Upper lobe of right lung (tissue), 1 donor: ENCODE data around the gene FRMD4A. TPM values are rescaled to one million over a fixed set of nuclear protein-coding genes. Genes with fewer than 3 reads are reported as not detected.
A peak's percentile ranks its signal among the peaks of the same experiment; 100 is the strongest.

Experiments
- ATAC-seq: fragments of 200-7000 bp; cut with Tn5 transposase; one replicate; pipeline ENCODE4 v1.9.1; 2020; ENCODE audit warnings: mild to moderate bottlenecking, moderate library complexity
- DNase-seq: peaks from one replicate; pipeline ENCODE4 v3.0.0-alpha.2; 2020
- H3K27ac ChIP-seq: fragments of 200-600 bp; one replicate; pipeline ENCODE4 v1.8.0; 2022
- H3K27me3 ChIP-seq: fragments of 200-600 bp; one replicate; pipeline ENCODE4 v1.8.0; 2022; ENCODE audit warnings: mild to moderate bottlenecking
- H3K36me3 ChIP-seq: fragments of 200-600 bp; one replicate; pipeline ENCODE4 v1.8.0; 2022
- H3K4me1 ChIP-seq: fragments of 200-600 bp; one replicate; pipeline ENCODE4 v1.8.0; 2022
- H3K4me3 ChIP-seq: fragments of 200-600 bp; one replicate; pipeline ENCODE4 v1.8.0; 2022; ENCODE audit warnings: mild to moderate bottlenecking
- H3K9me3 ChIP-seq: fragments of 200-600 bp; one replicate; pipeline ENCODE4 v1.8.0; 2022
- CTCF ChIP-seq: fragments of 200-600 bp; IDR thresholded peaks from one replicate; pipeline ENCODE4 v1.8.0; 2022; ENCODE audit warnings: antibody characterized with exemption
- intact Hi-C: fragments of 100-400 bp; cut with DNase I; formaldehyde crosslinking; loops from one replicate; pipeline ENCODE4 v1.11.0; 2022
- total RNA-seq: library from RNA; stranded (reverse); fragmentation: NEBNext Ultra II Directional; extraction: Animal tissue kit (Norgen Biotek cat#: 25700); gene quantifications from one replicate; pipeline ENCODE4 v1.2.1, GENCODE V29; 2021
- donor health status: DM: no; HTN: yes; CAD: no; lungs with severe emphysema.

Gene FRMD4A
- total RNA-seq, 1 donor from 2014 or later = 38.3 TPM

DNA sequence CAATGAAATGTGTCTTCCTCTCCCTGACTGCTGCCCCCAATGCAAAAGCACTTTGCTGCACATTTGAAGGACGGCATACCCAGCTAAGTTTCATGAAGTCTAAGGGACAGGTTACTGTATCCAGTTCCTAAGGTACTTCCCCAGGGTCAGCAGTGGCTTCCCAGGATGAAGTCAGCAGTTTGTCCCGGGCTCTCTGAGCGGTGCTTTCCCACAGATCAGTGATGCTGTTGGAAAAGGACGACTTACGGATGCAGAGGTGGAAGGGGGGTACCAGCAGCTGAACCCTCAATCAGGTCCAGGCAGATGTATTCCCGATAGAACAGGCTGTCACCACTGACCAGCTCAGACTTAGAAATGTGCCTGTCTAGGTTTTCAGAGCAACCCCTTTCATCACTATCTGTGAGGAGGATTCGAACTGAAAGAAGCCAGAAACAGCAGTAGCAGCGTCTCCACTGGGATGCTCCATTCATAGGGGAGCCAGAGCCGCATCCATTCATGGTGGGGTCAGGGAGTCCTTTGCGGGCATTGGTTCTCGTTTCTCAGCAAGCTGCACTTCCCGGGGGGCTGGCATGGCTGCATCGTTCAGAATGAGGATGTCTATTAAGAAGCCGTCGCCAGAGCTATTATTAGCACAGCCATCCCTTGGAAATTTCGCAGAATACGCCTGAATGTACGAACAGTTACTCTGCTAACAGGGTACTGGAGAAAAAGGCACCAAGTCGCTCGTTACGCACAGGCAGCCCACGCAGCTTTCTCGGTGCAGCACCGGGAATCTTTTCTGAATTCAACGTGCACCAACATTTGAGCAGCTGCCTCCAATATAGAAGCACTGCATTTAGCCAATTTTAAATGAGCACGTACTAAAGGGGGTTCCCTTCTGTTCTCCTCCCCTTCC is 440.2 kb downstream of the FRMD4A start:
- DNase-seq (peak; percentile 73), ATAC-seq (peak; percentile 62)
- H3K27ac ChIP-seq = peak overlapping the region; percentile 66

DNA sequence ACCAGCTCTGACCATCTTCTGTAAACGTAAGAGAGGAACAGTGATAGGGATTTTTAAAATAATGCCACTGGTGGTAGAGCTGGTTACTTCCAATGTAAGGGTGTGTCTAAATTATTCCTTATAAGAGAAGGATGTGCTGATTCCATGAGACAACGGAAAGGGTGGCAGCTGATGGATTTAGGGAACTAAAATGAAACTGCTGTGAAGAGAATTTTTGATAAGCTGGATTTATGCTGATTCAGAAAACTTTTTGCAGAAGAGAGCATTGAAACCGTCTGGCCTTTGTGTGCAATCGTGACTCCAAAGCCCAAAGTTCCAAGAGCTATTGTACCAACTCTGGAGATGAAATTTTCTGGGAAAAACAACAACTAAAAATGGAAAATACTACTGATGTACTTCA is 443.0 kb downstream of the FRMD4A start:
- no peak for TF ChIP-seq CTCF
- Histone ChIP-seq H3K36me3 (no peaks in the 10 kb centered on the region), H3K4me3 (no peak overlapping the region), H3K27me3 (peaks cover 19% of the 10 kb centered on the region), H3K27ac (peak overlapping the region; percentile 11), H3K9me3 (no peaks in the 10 kb centered on the region), H3K4me1 (peaks cover 1% of the 10 kb centered on the region)
- ATAC-seq (no peak), DNase-seq (no peak)
- intact Hi-C loops = no loop called here

More for the DNA sequence above, 440.2 kb downstream of the FRMD4A start:
- intact Hi-C loops = no loop called here
- H3K4me1 ChIP-seq = no peaks in the 10 kb centered on the region
- peak overlapping the region; percentile 58 for H3K4me3 ChIP-seq
- TF ChIP-seq CTCF = no peak
- H3K27me3 ChIP-seq = peaks cover 19% of the 10 kb centered on the region
- no peaks in the 10 kb centered on the region for H3K9me3 ChIP-seq
- no peaks in the 10 kb centered on the region for H3K36me3 ChIP-seq

GRCh38 chr10:13885238-13885990 is 445.3 kb downstream of the FRMD4A start:
- DNase-seq (no peak), ATAC-seq (no peak)
- H3K4me1 ChIP-seq = peaks cover 6% of the 10 kb centered on the region
- no peaks in the 10 kb centered on the region for H3K9me3 ChIP-seq
- no peak overlapping the region for H3K27ac ChIP-seq
- peaks cover 10% of the 10 kb centered on the region for H3K27me3 ChIP-seq
- no peaks in the 10 kb centered on the region for H3K36me3 ChIP-seq
- intact Hi-C loops = no loop called here
- H3K4me3 ChIP-seq = no peak overlapping the region
- no peak for TF ChIP-seq CTCF

GRCh38 chr10:13883636-13884444 is 446.9 kb downstream of the FRMD4A start:
- ATAC-seq = no peak
- intact Hi-C loops = no loop called here
- peaks cover 6% of the 10 kb centered on the region for H3K4me1 ChIP-seq

More at GRCh38 chr10:13883636-13884444, 446.9 kb downstream of the FRMD4A start:
- H3K27ac ChIP-seq = no peak overlapping the region
- no peak for DNase-seq
- no peaks in the 10 kb centered on the region for H3K9me3 ChIP-seq
- TF ChIP-seq CTCF = no peak
- H3K36me3 ChIP-seq = no peaks in the 10 kb centered on the region
- no peaks in the 10 kb centered on the region for H3K27me3 ChIP-seq
- H3K4me3 ChIP-seq = no peak overlapping the region
